NCI-H69 (cell line): ENCODE measurements around the gene MSH2.
"Not testable (repeated sequence)": the region's sequence is repeated elsewhere in the genome, so short reads cannot be mapped to it uniquely, and the experiment has no call there.

Source experiments
- DNase-seq: peaks from one replicate; lab custom pipeline; 2025; lab: John Stamatoyannopoulos, UW

MSH2 gene

DNA sequence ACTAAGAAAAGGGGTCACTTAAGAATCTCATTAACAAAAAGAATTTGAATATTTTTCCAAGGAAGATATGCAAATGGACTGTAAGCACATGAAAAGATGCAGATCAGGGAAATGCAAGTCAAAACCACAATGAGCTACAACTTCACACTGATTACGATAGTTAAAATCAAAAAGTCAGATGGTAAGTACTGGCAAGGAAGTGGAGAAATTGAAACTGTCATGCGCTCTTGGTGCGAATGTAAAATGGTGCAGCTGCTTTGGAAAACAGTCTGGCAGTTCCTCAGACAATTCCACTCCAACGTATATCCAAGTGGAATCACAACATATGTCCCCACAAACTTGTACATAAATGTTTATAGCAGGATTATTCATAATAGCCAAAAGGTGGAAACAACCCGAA, 81.4 kb downstream of the MSH2 start:
- no peak for DNase-seq

DNA sequence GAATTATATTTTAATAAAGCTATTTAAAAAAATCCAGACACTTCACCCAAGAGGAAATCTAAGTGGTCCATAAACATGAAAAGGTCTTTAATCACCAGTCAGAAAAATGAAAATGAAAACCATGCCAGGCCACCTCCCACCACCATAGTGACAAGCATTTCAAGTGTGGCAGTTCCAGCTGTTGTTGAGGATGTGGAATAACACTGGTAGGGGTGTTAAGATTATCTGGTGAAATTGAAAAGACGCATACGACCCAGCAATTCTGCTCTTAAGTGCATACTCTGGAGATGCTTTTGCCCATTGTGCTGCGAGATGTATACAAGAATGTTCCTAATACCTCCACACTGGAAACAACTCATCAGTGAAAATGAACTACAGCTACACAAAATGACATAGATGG, 82.2 kb downstream of the MSH2 start:
- DNase-seq = no peak

DNA sequence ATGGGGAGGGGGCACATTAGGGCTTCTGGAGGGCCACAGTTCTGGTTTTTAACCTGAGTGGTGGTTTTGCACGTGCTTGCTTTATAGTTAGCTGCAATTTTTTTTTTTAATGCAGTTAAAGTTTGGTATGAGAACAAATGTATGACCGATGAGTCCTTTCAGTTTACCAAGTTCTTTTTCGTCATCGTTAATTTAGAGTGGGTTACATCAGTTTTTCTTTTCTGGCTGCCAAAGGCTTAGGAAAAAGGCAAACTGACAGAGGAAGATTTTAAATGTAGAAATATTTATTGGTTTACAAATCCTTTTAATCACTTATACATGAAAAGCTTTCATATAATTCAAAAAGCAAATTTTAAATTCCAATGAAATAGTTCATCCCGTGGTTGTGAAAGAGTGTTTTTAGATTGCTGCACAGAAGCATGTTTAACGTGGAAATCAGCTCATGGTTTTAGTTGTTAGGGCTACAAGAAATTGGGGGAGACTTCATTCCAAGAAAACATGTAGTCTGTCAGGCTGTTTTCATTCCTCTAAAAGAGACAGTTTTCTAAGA, 82.9 kb downstream of the MSH2 start:
- no peak for DNase-seq

DNA sequence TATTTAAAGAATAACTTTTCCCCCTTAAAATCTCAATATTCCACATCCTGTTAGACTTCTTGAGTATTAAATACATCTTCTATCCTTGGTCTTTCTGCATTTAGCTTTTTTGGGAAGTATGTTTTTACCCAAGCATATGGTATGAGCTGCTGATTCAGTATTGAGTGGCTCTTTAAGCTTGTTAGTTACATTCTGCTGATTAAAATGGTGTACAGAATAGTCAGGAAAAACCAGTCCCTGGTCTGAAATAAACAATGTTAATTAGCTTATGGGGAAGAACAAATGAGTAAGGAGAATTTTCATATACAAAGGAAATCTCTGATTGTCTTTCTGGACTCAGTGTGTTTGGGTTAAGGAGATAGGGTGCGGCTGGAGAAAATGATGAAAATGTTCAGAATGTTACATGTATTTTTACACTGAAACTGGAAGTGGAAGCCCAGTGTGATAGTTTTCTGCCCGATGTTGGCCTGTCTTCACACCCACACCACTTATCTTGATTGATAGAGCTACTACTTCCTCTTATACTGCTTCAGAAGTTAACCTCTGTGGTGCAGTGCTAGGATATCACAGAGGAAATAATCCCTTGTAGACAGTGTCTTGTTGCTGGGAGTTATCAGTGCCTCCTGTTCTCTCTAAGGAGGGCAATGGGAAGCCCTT, 84.0 kb downstream of the MSH2 start:
- no peak for DNase-seq

DNA sequence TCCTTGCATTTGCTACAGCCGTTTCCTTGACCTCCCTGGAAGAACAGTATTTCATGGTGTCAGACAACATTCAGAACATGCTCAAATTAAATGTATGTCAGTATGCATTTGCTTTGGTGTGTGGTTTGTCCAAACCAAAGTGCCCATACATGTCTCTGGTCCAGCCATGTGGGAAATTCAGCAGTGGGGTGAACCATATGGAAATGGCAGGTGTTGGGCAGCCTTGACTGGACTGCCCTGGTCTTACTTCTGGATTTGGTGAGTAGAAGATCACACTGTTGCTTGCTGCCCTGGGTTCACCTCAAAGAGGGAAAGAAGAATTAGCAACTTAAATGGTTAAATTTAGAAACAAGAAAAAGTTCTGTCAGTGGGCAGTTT, 84.5 kb downstream of the MSH2 start:
- DNase-seq = no peak

DNA sequence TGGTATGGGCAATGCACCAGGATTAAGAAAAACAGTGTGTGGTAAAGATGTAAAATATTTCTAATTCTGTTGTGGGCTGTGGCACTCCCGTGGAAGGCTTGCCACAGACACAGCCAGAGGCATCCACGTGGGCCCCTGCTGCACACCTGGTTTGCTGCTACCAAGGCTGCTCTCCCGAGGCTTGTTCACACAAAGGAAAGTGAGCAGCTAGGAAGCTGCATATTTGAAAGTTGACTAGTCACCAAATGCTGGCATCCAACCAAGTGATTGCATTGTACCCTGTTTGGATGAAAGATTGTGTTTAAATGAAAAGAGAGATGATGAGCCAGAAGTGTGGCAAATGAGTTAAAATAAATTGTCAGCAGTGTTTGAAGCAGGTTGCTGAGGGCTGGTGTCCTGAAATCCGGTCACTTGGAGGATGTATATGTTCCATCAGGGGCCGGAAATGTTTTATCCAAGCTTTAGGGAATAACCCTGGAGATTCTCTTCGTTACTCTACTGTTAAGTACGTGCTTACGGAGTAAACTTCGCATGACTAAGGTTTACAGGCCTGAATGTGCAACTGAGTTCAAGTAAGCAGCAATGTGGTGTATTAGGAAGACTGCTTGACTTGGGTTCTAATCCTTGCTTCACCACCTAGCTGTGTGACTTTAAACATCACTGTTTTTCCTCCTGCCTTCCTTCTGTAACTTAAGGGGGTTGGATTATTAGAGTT, 86.1 kb downstream of the MSH2 start:
- no peak for DNase-seq

DNA sequence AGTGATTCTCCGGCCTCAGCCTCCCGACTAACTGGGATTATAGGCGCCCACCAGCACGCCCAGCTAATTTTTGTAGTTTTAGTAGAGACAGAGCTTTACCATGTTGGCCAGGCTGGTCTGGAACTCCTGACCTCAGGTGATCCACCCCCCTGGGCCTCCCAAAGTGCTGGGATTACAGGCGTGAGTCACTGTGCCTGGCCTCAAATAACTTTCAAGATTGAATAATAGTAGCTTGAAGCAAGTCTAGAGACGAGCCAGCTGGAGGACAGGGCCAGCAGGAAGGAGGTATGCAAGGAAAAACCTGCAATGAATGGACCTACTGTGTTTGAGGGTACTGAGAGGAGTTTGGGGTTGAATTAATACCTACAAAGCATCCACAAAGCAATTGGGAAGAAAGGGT, 87.5 kb downstream of the MSH2 start:
- no peak for DNase-seq

DNA sequence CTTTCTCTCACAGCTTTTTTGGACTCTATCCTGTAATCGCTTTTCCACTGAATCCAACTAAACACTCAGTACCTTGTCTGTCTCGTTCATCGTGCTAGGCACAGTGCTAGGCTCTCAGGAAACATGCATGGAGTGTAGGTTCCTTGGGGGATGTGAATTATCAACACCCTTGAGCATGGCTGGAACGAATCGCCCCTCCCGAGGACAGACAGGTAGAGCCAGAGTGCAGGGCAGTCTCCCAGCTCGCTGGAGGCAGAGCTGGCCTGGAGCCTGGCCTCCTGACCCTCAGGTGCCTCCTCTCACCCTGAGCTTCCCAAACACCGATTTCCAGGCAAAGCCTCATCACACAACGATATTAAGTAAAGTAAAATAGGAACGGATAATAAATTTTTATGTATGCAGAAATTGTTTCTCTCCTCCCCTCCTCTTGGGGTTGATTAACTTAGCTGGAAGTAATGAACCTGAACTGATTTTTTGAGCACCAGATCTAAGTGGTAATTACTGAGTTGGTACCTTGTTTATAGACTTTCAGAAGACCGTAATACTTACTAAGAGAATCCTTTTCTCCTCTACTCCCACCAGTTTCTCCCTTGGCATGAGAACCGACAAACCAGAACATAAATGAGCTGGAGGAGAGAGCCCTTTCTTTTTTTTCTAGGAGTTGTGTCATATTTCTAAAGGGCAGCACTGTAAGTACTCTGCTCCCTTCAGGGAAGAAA, 90.5 kb downstream of the MSH2 start:
- DNase-seq = no peak

DNA sequence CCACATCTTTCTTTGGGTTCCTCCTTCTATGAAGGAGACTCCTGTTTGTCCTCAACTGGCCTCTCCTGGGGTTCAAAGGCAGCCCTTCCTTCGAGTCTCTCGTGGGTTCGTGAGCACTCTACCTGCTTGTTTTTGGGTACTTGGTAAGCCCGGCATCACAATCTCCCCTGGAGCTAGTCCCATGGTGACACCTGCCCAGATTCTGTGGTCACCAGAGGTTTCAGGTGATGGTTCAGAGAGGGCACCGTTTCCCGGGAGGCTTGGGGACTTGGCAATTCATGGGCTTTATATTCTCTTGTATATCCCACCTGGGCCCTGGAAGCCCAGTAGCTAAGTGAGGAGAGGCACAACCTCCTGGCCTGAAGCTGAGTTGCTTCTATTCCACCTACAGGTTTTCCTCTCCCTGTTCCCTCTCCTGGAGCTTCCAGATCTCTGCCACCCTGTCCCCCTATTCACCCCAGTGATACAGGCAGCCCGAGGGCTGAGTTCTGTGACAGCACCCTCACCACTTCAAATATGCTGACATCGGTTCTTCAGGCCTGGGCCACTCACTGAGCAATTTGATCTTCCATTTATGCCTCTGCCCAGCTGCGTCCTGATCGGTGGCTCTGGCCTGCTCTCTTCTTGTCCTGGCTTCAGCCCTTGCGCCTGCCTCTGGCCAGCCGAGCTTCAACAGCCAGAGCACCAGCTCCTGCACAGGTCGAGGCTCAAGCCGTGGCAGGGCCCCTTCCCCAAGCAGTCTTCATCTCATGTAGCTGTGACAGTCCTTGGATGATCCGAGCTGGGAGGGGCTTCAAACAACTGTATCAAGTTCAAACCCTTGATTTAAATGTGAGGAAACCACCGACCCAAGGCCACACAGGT, 91.5 kb downstream of the MSH2 start:
- DNase-seq = no peak

DNA sequence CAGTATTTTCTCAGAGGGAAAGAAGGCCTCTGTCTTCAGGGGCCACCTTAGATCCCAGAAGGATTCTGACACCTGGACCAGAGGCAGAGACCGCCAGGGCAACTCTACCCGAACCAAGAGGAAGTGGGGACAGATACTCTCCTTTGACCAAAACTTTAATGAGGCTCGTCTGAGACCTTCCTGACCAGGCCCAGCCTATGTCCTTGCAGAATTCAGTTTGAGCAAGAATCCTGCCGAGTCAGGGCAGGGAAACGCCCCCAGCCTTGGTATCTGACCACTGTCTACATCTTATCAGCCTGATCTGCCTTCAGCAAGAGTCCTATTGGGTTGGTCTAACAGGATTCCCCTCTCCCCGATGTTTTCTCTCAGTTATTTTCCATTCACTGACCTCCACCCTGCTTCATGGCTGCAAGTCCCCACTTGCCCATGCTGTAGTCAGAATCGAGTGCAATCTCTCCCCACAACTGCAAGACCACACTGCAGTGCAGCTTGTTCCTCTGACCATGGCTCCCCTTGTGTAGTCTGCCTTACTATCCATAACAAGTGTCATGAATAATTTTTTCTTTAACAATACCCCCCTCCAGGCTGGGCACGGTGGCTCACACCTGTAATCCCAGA, 95.0 kb downstream of the MSH2 start:
- DNase-seq = no peak

DNA sequence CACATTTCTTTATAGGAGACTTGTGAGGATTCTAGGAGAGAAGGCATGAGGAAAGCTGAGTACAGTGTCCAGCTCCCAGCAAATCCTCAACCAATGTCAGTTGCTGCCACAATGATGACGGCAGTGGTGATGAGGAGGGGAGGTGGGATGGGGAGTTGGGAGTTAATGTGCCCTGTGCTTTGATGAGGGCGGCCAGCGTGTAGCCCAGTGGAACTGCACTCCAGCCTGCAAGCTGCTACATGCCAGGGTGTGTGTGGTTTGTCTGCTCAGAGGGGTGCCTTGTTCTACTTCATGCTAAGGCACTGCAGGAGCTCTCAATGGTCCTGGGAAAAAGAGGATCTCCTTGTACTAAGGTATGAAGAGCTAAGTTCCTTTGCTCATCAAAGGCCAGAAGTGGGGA, 96.1 kb downstream of the MSH2 start:
- DNase-seq = no peak

DNA sequence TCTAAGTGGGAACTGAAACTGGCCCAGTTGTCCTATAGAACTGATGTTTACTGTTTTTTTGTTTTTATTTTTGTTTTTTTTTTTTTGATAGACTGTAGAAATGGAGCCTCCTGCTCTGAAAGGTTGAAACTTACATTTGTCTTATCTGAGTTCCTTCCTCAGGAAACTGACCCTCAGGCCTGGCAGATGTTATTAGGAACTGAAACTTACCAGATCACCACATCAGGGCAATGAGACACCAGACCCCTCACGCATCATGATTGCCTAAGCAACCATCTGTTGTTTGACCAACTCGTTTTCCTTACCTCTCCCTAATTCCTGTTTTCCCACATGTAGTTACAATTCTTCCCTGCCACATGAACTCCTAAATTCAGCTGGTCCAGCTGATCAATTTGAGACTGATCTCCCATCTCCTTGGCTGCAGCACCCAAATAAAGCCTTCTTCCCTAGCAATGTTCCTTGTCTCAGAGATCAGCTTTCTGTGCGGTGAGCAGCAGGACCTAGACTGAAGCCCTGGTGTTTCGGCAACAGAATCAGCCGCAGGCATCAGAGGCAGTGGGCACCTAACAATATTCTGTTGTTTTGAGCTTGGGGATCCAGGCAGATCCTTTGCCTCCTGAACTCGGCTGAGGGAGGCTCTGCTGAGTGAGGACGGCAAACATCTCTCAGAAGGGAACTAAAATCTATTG, 96.8 kb downstream of the MSH2 start:
- DNase-seq = no peak

DNA sequence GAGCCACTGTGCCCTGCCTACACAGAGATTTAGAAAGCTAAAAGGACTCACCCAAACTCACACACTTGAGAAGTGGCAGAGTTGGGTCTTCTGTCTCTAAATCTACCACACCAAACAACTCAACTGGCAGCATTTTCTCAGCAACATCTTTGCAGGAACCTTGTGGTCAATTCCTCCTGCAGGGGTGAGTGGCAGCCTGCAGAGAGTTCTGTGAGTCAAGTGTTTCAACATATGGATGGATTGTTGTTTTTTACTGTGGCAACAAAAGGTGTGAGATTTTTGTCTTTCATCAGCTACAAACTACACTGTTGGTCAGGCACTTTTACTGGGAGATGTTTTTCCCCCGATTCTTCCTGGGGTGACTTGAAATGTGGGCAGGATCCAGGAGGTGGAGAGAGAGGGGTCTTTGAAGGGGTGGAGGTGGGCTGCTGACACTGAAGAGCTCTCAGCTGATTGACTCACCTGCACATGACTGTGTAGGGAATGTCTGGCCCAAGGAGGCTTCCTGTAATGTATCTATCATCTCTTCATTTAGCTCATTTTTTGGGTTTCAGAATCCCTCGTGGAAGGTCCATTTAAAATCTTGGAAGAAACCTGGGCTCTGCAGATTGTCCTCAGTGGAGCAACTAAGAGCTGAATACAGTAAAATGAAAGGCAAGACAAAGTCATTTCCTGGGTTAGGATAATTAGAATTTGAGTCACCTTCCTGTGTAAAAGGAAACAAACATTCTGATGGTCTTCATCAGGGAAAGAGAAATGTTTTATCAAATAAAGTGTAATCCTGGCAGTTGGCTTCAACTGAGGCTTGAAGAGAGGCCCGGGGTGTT, 98.6 kb downstream of the MSH2 start:
- DNase-seq = no peak

DNA sequence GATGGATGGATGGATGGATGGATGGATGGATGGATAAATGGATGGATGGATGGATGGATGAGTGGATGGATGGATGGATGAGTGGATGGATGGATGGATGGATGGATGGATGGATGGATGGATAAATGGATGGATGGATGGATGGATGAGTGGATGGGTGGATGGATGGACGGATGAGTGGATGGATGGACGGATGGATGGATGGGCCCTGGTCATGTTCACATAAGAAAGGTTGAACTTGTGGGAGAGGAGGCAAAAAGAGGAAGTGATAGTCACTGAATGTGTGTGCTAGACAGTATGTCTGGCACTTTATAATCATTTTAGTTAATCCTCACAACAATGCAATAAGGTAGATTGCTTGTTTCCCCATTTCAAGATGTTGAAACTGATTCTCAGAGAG, 99.5 kb downstream of the MSH2 start:
- not testable (repeated sequence) for DNase-seq

DNA sequence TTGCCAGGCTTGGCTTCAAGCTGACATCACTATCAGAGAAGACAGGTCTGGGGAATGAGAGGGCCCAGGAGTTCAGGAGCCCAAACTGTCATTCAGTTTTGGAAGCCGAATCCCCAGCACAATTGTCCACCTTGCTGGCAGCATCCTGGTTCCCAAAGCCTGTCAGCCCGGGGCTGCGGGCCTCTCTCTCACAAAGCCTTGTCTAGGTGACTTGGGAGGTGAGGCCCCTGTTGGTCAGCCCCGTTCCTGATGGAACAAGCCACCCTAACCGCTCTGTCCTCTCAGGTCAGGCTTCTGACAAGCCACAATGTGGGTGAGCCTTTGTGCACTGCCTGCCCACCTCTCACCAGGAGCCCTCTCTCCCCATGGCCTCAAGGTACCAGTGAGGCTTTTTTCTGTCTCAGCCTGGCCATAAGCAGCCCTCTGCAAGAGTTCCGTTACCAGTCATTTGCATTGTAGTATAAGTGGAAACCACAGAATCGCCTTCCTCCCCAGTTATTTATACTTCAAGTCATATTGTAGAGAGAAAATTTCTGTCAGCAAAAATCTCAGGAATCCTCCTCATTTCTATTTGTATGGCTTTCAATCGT, 100.6 kb downstream of the MSH2 start:
- DNase-seq = no peak

DNA sequence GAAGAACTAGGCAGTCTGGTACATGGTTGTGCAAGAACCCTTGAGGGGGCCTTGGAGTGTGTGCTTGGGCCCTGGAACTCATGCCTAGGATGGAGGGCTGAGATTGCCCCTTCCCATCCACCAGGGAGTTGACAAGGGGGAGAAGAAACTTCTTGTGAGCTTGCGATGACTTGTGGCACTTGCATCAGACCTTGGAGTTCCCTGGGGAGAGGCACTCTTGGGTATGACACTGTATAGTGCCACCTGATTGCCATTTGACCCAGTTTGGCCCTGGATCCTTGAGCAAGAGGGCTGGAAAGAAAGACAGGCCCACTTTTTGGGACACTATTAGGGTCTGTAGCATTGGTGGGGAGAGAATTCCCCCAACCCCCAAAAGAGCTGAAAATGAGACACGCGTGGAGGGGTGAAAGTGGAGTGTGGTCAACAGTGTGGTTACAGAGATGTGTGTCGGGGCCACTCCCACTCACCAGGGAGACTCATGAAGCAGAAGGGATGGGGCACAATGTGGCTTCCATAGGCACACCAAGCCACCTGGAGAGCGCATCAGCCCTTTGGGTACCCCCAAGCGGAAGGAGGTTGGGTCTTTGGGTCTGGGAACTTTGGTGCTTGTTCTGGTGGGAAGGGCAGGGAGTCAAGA, 101.3 kb downstream of the MSH2 start:
- no peak for DNase-seq

DNA sequence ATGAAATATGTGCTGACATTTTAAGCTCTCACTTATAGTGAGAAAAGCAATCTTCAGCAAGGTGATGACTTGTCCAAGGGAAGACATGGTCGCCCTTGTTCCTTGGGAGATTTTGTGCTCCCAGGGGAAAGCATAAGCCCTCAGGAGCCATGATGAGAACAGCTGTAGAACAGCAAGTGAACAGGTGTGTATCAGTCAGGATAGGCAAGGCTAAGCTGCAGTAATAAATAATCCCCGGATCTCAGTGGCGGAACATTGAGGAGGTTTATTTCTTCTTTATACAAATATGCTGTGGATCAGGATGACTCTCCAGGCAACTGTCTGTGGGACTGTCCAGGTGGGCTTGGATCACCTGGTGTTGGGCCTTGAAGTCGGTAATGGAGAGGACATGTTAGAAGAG, 103.1 kb downstream of the MSH2 start:
- no peak for DNase-seq

DNA sequence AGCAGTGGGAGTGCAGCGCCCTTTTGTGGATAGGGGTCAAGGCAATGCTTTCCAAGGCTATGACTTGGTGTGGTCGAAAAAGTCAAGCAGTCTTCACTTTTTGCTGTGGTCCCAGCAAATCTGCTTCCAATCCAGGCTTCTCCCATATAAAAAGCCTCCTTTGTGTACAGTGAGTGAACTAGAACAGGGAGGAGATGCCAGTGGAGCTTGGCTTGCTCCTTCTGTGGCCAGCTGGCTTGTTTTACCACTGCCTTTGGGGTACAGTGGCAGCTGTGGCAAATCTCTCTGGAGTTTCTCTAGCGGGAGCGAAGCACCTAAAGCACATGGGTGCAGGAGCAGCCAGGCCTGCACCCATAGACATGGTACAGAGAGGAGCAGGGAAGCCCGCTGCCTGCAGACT, 103.5 kb downstream of the MSH2 start:
- DNase-seq = no peak

DNA sequence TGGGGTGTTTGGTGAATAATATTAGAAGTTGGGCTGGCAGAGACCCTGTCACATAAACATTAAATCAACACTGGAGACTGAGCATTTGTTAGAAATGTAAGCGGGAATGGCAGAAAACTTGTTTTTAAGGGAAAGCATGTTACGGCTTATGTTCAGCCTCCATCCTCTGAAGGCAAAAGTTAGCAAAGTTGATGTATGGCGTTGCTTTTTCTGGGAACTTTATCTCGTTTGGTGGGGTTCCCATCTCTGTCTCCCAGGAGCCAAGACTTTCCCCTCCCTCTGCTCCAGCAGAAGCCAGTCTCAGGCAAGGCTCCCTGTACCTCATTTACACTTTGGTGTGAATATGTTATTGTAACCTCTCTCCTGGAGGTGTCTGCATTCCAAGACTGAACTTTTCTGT, 105.1 kb downstream of the MSH2 start:
- DNase-seq = no peak
